SK-N-SH treated with all-trans-retinoic acid at 6 μM for 48 hours (cell line): Measurements from ENCODE around the gene ATCAY.

Source experiments
- ATAC-seq: fragments of 200-7000 bp; cut with Tn5 transposase; 3 replicates; pipeline ENCODE4 v1.9.1; 2020; ENCODE audit warnings: mild to moderate bottlenecking, moderate library complexity
- CREB5 ChIP-seq: fragments of 250-450 bp; sonication (Bioruptor Pico); IDR thresholded peaks from 2 replicates; pipeline ENCODE4 v1.5.1; 2020; ENCODE audit warnings: low read depth, mild to moderate bottlenecking, moderate library complexity
- CSDC2 ChIP-seq: fragments of 250-450 bp; sonication (Bioruptor Pico); IDR thresholded peaks from 2 replicates; pipeline ENCODE4 v1.5.0; 2020; ENCODE audit warnings: mild to moderate bottlenecking, moderate library complexity
- CSRNP3 ChIP-seq: fragments of 250-450 bp; sonication (Bioruptor Pico); IDR thresholded peaks from 2 replicates; pipeline ENCODE4 v1.5.1; 2021; ENCODE audit warnings: mild to moderate bottlenecking, moderate library complexity
- ESRRG ChIP-seq: fragments of 250-450 bp; sonication (Bioruptor Pico); IDR thresholded peaks from 2 replicates; pipeline ENCODE4 v1.6.1; 2021; ENCODE audit warnings: mild to moderate bottlenecking
- ISL1 ChIP-seq: fragments of 250-450 bp; sonication (Bioruptor Pico); IDR thresholded peaks from 2 replicates; pipeline ENCODE4 v2.1.2; 2022; ENCODE audit warnings: mild to moderate bottlenecking, moderate library complexity
- OSR1 ChIP-seq: fragments of 250-450 bp; sonication (Bioruptor Pico); IDR thresholded peaks from 2 replicates; pipeline ENCODE4 v1.8.0; 2022; ENCODE audit warnings: moderate library complexity, mild to moderate bottlenecking, inconsistent platforms
- POU6F1 ChIP-seq: fragments of 250-450 bp; sonication (Bioruptor Pico); IDR thresholded peaks from 2 replicates; pipeline ENCODE4 v1.8.0; 2021; ENCODE audit warnings: low read depth, mild to moderate bottlenecking, moderate library complexity, borderline replicate concordance
- PPARA ChIP-seq: fragments of 250-450 bp; sonication (Bioruptor Pico); IDR thresholded peaks from 2 replicates; pipeline ENCODE4 v1.5.0; 2020; ENCODE audit warnings: mild to moderate bottlenecking, borderline replicate concordance
- RARB ChIP-seq: fragments of 250-450 bp; sonication (Bioruptor Pico); IDR thresholded peaks from 2 replicates; pipeline ENCODE4 v1.8.0; 2021; ENCODE audit warnings: mild to moderate bottlenecking, moderate library complexity
- SNAI2 ChIP-seq: fragments of 250-450 bp; sonication (Bioruptor Pico); IDR thresholded peaks from 2 replicates; pipeline ENCODE4 v1.5.0; 2020; ENCODE audit warnings: mild to moderate bottlenecking, moderate library complexity
- TCF4 ChIP-seq: fragments of 250-450 bp; sonication (Bioruptor Pico); IDR thresholded peaks from 2 replicates; pipeline ENCODE4 v1.8.0; 2021; ENCODE audit warnings: mild to moderate bottlenecking, moderate library complexity, borderline replicate concordance
- TSHZ2 ChIP-seq: fragments of 250-450 bp; sonication (Bioruptor Pico); IDR thresholded peaks from 2 replicates; pipeline ENCODE4 v1.5.0; 2020; ENCODE audit warnings: mild to moderate bottlenecking, moderate library complexity
- ZC3H10 ChIP-seq: fragments of 250-450 bp; sonication (Bioruptor Pico); IDR thresholded peaks from 2 replicates; pipeline ENCODE4 v1.5.1; 2021; ENCODE audit warnings: mild to moderate bottlenecking, moderate library complexity
- ZFP3 ChIP-seq: fragments of 250-450 bp; sonication (Bioruptor Pico); IDR thresholded peaks from 2 replicates; pipeline ENCODE4 v1.5.0; 2020; ENCODE audit warnings: mild to moderate bottlenecking, moderate library complexity
- ZFP30 ChIP-seq: fragments of 450-650 bp; formaldehyde crosslinking; IDR thresholded peaks from 2 replicates; pipeline ENCODE4 v1.5.0; 2022; ENCODE audit warnings: mild to moderate bottlenecking, moderate library complexity
- ZNF565 ChIP-seq: fragments of 450-650 bp; formaldehyde crosslinking; conservative IDR thresholded peaks from 2 replicates; pipeline ENCODE4 v1.5.0; 2020; ENCODE audit warnings: low read depth, mild to moderate bottlenecking, moderate library complexity
- ZNF70 ChIP-seq: fragments of 450-650 bp; formaldehyde crosslinking; IDR thresholded peaks from 2 replicates; pipeline ENCODE4 v1.5.0; 2020; ENCODE audit warnings: mild to moderate bottlenecking, moderate library complexity
- ZNF8 ChIP-seq: fragments of 450-650 bp; formaldehyde crosslinking; IDR thresholded peaks from 2 replicates; pipeline ENCODE4 v1.5.0; 2020; ENCODE audit warnings: mild to moderate bottlenecking, moderate library complexity

ATCAY gene

GRCh38 chr19:3969435-3970312 lies 89.2 kb downstream of the ATCAY start:
- no peak for TF ChIP-seq ZNF70
- TF ChIP-seq ZFP30: no peak
- TF ChIP-seq SNAI2 (CRISPR knock-in tag): no peak
- TF ChIP-seq TCF4 (CRISPR knock-in tag): no peak
- no peak for TF ChIP-seq RARB (CRISPR knock-in tag)
- TF ChIP-seq ZFP3 (CRISPR knock-in tag): no peak
- no peak for TF ChIP-seq CSRNP3 (CRISPR knock-in tag)
- TF ChIP-seq ZNF565: no peak
- no peak for TF ChIP-seq PPARA
- TF ChIP-seq TSHZ2 (CRISPR knock-in tag): no peak
- no peak for TF ChIP-seq CSDC2 (CRISPR knock-in tag)
- TF ChIP-seq ZNF8 (CRISPR knock-in tag): no peak
- no peak for TF ChIP-seq ZC3H10 (CRISPR knock-in tag)
- no peak for TF ChIP-seq POU6F1 (CRISPR knock-in tag)
- TF ChIP-seq ISL1: no peak
- no peak for TF ChIP-seq CREB5
- no peak for TF ChIP-seq OSR1 (CRISPR knock-in tag)
- peak; percentile 20 for ATAC-seq

- ATAC-seq: peak; percentile 3; the same call in 1 of the 3 replicates
- TF ChIP-seq CREB5 (no peak), ZNF70 (no peak), ESRRG (CRISPR knock-in tag) (no peak), TSHZ2 (CRISPR knock-in tag) (no peak), RARB (CRISPR knock-in tag) (no peak), PPARA (no peak)
Observed at GRCh38 chr19:3970313-3970807, 89.9 kb downstream of the ATCAY start.
